ENCODE measurements around the gene GPR151. TPM values are rescaled to one million over a fixed set of nuclear protein-coding genes. Genes with fewer than 3 reads are reported as not detected.

The GPR151 gene
- total RNA-seq, 2 donors from 2014 or later: not detected

DNA sequence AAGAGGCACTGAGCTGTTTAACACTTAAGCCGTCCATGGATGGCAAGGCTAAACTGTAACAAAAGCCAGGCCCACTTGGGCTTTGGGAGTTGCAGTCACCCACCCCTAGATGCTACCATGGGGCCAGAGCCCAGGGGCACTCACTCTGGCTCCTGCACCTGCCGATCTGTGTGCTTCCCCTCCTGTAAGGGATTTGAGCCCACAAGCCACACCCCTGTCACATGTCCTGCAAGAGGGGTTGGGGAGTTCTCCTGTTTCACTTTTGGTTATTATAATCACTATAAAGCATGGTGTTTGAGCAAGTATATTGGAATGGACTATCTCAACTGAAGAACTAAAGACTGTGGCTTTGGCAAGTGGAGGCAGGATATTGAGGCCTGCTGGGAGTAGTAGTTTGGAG is 14.0 kb upstream of the GPR151 start:
- no peak for DNase-seq
- Histone ChIP-seq H3K4me3 (no peak overlapping the region), H3K27ac (no peak overlapping the region), H3K4me1 (no peaks in the 10 kb centered on the region), H3K36me3 (no peaks in the 10 kb centered on the region), H3K9me3 (no peaks in the 10 kb centered on the region), H3K27me3 (no peaks in the 10 kb centered on the region), H3K9ac (ENCODE audit: low read depth in 2 of 2, low read length in 2 of 2) (no peak overlapping the region)
- intact Hi-C loops (cut with DNase I): no loop called here
- TF ChIP-seq, protein P1, sequence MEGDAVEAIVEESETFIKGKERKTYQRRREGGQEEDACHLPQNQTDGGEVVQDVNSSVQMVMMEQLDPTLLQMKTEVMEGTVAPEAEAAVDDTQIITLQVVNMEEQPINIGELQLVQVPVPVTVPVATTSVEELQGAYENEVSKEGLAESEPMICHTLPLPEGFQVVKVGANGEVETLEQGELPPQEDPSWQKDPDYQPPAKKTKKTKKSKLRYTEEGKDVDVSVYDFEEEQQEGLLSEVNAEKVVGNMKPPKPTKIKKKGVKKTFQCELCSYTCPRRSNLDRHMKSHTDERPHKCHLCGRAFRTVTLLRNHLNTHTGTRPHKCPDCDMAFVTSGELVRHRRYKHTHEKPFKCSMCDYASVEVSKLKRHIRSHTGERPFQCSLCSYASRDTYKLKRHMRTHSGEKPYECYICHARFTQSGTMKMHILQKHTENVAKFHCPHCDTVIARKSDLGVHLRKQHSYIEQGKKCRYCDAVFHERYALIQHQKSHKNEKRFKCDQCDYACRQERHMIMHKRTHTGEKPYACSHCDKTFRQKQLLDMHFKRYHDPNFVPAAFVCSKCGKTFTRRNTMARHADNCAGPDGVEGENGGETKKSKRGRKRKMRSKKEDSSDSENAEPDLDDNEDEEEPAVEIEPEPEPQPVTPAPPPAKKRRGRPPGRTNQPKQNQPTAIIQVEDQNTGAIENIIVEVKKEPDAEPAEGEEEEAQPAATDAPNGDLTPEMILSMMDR (IDR thresholded peaks at IDR 0.05): no peak

DNA sequence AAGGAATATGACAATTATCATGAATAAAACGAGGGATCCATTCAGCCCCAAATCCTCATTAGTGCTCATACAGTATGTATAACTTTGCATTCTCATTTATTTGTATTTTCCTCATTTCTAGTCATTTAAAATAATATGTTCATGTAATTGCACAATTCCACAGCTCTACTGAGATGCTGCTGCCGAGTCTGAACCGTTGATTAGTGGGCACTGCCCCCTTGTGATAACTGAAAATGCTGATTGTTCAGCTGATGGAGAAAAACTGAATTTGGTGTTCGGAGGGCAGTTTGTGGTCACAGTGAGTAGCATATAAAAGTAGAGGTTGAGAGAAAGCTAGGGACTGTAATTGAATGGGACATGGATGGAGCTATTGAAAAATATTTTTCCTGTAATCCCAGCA is 12.2 kb upstream of the GPR151 start:
- no peaks in the 10 kb centered on the region for H3K9me3 ChIP-seq
- no peak for DNase-seq
- H3K4me3 ChIP-seq: no peak overlapping the region
- no peak overlapping the region for H3K9ac ChIP-seq (ENCODE audit: low read depth in 2 of 2, low read length in 2 of 2)
- intact Hi-C loops (cut with DNase I): no loop called here
- H3K36me3 ChIP-seq: no peaks in the 10 kb centered on the region
- TF ChIP-seq, protein P1 (IDR thresholded peaks at IDR 0.05): no peak
- H3K27ac ChIP-seq: no peak overlapping the region
- no peaks in the 10 kb centered on the region for H3K27me3 ChIP-seq
- H3K4me1 ChIP-seq: no peaks in the 10 kb centered on the region

DNA sequence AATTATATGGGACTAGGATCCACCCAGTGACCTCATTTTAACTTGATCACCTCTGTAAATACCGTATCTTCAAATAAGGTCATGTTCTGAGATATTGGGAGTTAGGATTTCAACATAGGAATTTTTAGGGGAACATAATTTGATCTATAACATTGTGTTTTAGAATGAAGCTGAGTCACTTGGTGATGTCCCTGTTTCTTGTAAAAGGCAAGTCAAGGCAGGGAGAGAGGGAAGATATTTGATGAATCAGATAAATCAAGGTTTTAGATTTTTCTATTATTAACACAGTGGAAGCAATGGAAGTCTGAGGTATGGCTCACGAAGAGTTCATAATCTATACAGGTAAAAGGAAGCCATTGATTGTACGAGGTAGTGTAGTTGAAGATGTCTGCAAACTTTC is 11.8 kb upstream of the GPR151 start:
- Histone ChIP-seq H3K27ac (no peak overlapping the region), H3K27me3 (no peaks in the 10 kb centered on the region), H3K9ac (ENCODE audit: low read depth in 2 of 2, low read length in 2 of 2) (no peak overlapping the region), H3K4me3 (no peak overlapping the region), H3K36me3 (no peaks in the 10 kb centered on the region), H3K9me3 (no peaks in the 10 kb centered on the region), H3K4me1 (no peaks in the 10 kb centered on the region)
- intact Hi-C loops (cut with DNase I): no loop called here
- TF ChIP-seq, protein P1 (IDR thresholded peaks at IDR 0.05): no peak
- no peak for DNase-seq

DNA sequence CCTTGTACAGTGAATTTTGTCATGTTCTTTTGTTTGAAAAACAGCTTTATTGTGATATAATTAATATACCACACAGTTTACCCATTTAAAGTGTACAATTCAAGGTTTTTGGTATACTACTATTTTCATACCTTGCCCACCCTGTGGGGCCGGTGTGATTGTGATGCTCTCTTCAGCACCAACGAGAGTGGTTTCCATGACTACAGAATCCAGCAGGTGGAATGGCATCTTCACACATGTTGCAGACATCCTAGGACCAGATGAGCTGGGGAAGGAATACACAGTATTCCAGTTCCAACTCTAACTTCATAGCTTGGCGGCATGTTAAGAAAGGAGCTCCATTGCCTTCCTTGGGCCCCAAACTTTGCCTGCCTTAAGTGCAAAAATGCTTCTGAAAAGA is 7.7 kb upstream of the GPR151 start:
- no peak overlapping the region for H3K9ac ChIP-seq (ENCODE audit: low read depth in 2 of 2, low read length in 2 of 2)
- TF ChIP-seq, protein P1 (IDR thresholded peaks at IDR 0.05): no peak
- no peak overlapping the region for H3K4me3 ChIP-seq
- intact Hi-C loops (cut with DNase I): no loop called here
- H3K4me1 ChIP-seq: no peaks in the 10 kb centered on the region
- no peaks in the 10 kb centered on the region for H3K36me3 ChIP-seq
- DNase-seq: no peak
- H3K27ac ChIP-seq: no peak overlapping the region
- no peaks in the 10 kb centered on the region for H3K9me3 ChIP-seq
- no peaks in the 10 kb centered on the region for H3K27me3 ChIP-seq

DNA sequence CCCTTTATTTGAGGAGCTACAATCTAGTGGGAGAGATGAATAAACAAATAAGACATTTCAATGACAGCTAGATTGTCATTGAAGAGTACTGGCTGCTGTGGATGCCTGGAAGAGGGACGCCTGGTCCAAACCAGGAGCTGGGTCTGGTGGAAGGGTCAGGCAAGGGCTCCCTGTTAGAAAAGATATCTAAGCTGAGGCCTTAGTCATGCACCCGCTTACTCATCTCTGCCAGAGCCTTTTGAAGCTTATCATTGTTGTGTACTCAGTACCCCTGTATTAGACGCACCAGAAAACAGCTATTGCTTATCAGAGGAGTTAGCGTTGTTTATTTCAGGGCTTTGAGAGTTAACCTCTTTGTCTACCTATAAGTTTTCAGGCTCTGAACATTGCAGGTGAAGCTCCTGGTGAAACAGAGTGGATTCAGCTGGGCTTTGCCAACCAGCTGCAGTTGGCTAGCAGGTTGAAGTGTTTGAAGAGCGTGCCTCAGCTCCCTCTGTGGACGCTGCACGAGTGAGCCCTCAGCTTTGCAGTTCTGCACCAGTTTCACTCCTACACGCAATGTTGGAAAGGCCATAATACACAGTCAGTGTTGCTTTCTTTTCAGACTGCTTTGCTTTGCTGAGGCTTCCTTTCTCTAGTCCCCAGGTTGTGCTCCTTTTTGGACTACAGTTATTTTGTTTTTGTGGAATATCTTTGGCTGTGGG is 5.6 kb upstream of the GPR151 start:
- intact Hi-C loops (cut with DNase I): no loop called here
- Histone ChIP-seq H3K36me3 (no peaks in the 10 kb centered on the region), H3K27me3 (no peaks in the 10 kb centered on the region), H3K9ac (ENCODE audit: low read depth in 2 of 2, low read length in 2 of 2) (no peak overlapping the region), H3K4me3 (no peak overlapping the region), H3K9me3 (no peaks in the 10 kb centered on the region), H3K4me1 (no peaks in the 10 kb centered on the region), H3K27ac (no peak overlapping the region)
- no peak for DNase-seq
- TF ChIP-seq, protein P1 (IDR thresholded peaks at IDR 0.05): no peak
